ENCODE results near the gene PAFAH2. TPM values are rescaled to one million over a fixed set of nuclear protein-coding genes. Genes with fewer than 3 reads are reported as not detected.

The PAFAH2 gene
- total RNA-seq, 1 experiment from 2014 or later = 12.4 TPM

- H3K27me3 ChIP-seq (ENCODE audit: insufficient read depth, low read length) = peaks cover 51% of the 10 kb centered on the region
- no peak overlapping the region for H3K9ac ChIP-seq (ENCODE audit: extremely low read depth, insufficient read length, low read length)
- no peak overlapping the region for H3K27ac ChIP-seq (ENCODE audit: insufficient read length, low read depth, low read length)
- H3K14ac ChIP-seq (ENCODE audit: insufficient read depth, low read length) = no peak overlapping the region
- H2BK15ac ChIP-seq (ENCODE audit: low read depth, low read length) = no peak overlapping the region
- peak overlapping the region; percentile 34 to 64 for H3K4me3 Mint-ChIP-seq
- no peaks in the 10 kb centered on the region; a peak in 1 of 5 replicates for H3K9me3 Mint-ChIP-seq
- peak; percentile 47 for DNase-seq
- no peak overlapping the region for H3K4ac ChIP-seq (ENCODE audit: low read depth, low read length)
- H3K4me1 Mint-ChIP-seq = peaks cover 5 to 9% of the 10 kb centered on the region in 2 experiments; a peak in 3 of 4 replicates
- no peaks in the 10 kb centered on the region for H3K9me3 ChIP-seq (ENCODE audit: control insufficient read depth, low read depth, low read length)
- no peak overlapping the region for H3K27ac Mint-ChIP-seq
- H2AFZ ChIP-seq (ENCODE audit: low read length) = no peak overlapping the region
- peak overlapping the region; percentile 40 for H3K4me2 ChIP-seq (ENCODE audit: insufficient read depth, insufficient read length, low read length)
- H4K8ac ChIP-seq (replicated peaks; ENCODE audit: insufficient read length, low read depth, low read length) = no peak overlapping the region
- peaks cover 4% of the 10 kb centered on the region for H4K20me1 ChIP-seq (ENCODE audit: control insufficient read depth, insufficient read depth, insufficient read length)
- no peaks in the 10 kb centered on the region for H3K79me2 ChIP-seq (ENCODE audit: insufficient read depth, low read length)
- H2BK20ac ChIP-seq (ENCODE audit: low read depth, low read length, poor library complexity, severe bottlenecking) = no peak overlapping the region
- H4K5ac ChIP-seq (ENCODE audit: insufficient read length, low read depth, low read length) = no peak overlapping the region
- H2AK5ac ChIP-seq (ENCODE audit: insufficient read length, low read length) = no peak overlapping the region
- H3K27me3 Mint-ChIP-seq (ENCODE audit: low read depth) = peaks cover 98% of the 10 kb centered on the region
- no peak overlapping the region for H2BK12ac ChIP-seq (ENCODE audit: insufficient read length, low read depth, low read length)
- no peak overlapping the region for H3T11ph ChIP-seq (ENCODE audit: low read length)
- H3K23ac ChIP-seq (ENCODE audit: insufficient read length, low read depth, low read length) = no peak overlapping the region
- no peak overlapping the region for H3K56ac ChIP-seq (ENCODE audit: insufficient read length, low read depth, low read length)
- no peak overlapping the region for H2BK120ac ChIP-seq (ENCODE audit: low read depth, low read length, poor library complexity, severe bottlenecking)
- peaks cover 10% of the 10 kb centered on the region for H3K23me2 ChIP-seq (ENCODE audit: insufficient read length, low read depth, low read length, poor library complexity, severe bottlenecking)
- no peaks in the 10 kb centered on the region for H3K79me1 ChIP-seq (ENCODE audit: insufficient read depth, low read depth, low read length, poor library complexity, severe bottlenecking)
- H4K91ac ChIP-seq (ENCODE audit: insufficient read length, low read depth, low read length) = no peak overlapping the region
- H3K18ac ChIP-seq (ENCODE audit: insufficient read length, low read depth, low read length) = no peak overlapping the region
- WGBS (ENCODE audit: extremely low coverage, insufficient read length, low lambda C conversion rate) = no CpG with 5 or more reads among the region's 29 CpGs
- no peak for TF ChIP-seq CTCF (conservative IDR thresholded peaks at IDR 0.05)
- no peaks in the 10 kb centered on the region for H3K36me3 Mint-ChIP-seq (ENCODE audit: insufficient read depth in 1 of 3, low read depth in 3 of 3)
- no peak overlapping the region for H2BK5ac ChIP-seq (ENCODE audit: insufficient read length, low read length)
- H3K4me1 ChIP-seq (ENCODE audit: insufficient read depth, low read length) = no peaks in the 10 kb centered on the region
These were observed 47.3 kb upstream of the PAFAH2 start for GRCh38 chr1:26044971-26045721.

Data from H9 (cell line).